Colonic mucosa (tissue), 4 donors: Measurements from ENCODE around the gene C10orf71. TPM values are rescaled to one million over a fixed set of nuclear protein-coding genes. Genes with fewer than 3 reads are reported as not detected.

ENCODE experiments used
- DNase-seq: peaks from one replicate; pipeline ENCODE4 v3.0.0-alpha.2; 2020
- H3K27ac ChIP-seq: fragments of 200-600 bp; one replicate; pipeline ENCODE4 v1.8.0; 2021
- H3K27me3 ChIP-seq: fragments of 200-600 bp; one replicate; pipeline ENCODE4 v1.8.0; 2021
- H3K36me3 ChIP-seq: fragments of 200-600 bp; one replicate; pipeline ENCODE4 v1.8.0; 2021
- H3K4me1 ChIP-seq: fragments of 200-600 bp; one replicate; pipeline ENCODE4 v1.8.0; 2021; ENCODE audit warnings: mild to moderate bottlenecking
- H3K4me3 ChIP-seq: fragments of 200-600 bp; one replicate; pipeline ENCODE4 v1.8.0; 2021
- H3K9ac ChIP-seq, 2 donors: one replicate each; pipeline ENCODE4 v1.7.0; 2013; ENCODE audit warnings: control low read depth in 2 of 2, low read depth in 2 of 2, low read length in 2 of 2
- H3K9me3 ChIP-seq: fragments of 200-600 bp; one replicate; pipeline ENCODE4 v1.8.0; 2021
- CTCF ChIP-seq: fragments of 200-600 bp; IDR thresholded peaks from one replicate; pipeline ENCODE4 v1.8.0; 2022; ENCODE audit warnings: antibody characterized with exemption, mild to moderate bottlenecking
- intact Hi-C: fragments of 100-400 bp; cut with DNase I; formaldehyde crosslinking; loops from one replicate; pipeline ENCODE4 v1.14.1; 2022
- total RNA-seq, 2 donors: library from RNA; stranded (reverse); fragmentation: NEBNext Ultra II Directional in 1 of 2; extraction: Animal tissue kit (Norgen Biotek cat#: 25700) in 1 of 2; gene quantifications; one replicate each; pipeline ENCODE4 v1.2.1, GENCODE V29; 2021
- donor health status: healthy.
- donor health status: DM: no; HTN: no; CAD: no.
- donor health status: DM: no; HTN: no; CAD: no.

The C10orf71 gene
- total RNA-seq, 2 donors from 2014 or later = not detected

DNA sequence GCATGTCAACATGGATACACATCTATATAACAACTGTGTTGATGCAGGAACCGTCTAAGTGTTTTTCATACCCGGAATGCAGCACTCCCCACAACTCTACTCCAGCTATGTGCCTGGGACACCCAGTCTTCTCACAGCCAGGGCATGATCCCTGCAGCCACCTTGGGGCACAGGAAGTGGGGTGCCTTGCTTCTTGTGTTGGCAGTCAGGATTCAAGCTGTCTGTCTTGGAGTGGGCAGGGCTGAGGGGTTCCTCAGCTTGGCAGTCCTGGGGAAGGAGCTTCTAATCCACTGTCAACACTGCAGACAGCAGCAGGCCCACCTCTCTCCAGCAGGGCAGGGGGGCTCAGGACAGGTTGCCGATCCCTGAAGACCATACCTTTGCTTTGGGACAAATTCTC, 55.6 kb downstream of the C10orf71 start:
- Histone ChIP-seq H3K27me3 (no peaks in the 10 kb centered on the region), H3K36me3 (no peaks in the 10 kb centered on the region), H3K9me3 (no peaks in the 10 kb centered on the region), H3K27ac (no peak overlapping the region), H3K4me1 (no peaks in the 10 kb centered on the region), H3K9ac (no peak overlapping the region), H3K4me3 (no peak overlapping the region)
- intact Hi-C loops = no loop called here
- DNase-seq = no peak
- no peak for TF ChIP-seq CTCF

DNA sequence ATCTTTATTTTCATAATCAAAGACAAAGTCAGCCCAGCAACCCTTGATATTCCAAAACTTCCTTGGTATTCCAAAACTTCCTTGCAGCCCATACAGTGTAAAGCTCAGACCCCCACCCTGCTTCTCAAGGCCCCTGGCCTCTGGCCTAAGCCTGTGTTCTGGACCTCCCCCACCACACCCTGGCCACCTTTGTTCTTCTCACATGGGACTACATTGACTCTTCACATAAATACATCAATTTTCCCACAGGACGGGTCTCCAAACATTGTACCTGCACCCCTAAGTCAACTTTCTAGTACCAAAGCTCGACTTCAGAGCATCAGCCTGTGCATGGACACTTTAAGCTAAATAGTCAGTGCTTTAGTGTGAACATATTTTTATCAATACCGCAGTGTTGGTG, 56.3 kb downstream of the C10orf71 start:
- H3K9ac ChIP-seq = no peak overlapping the region
- no peak for DNase-seq
- H3K27ac ChIP-seq = no peak overlapping the region
- no peak for TF ChIP-seq CTCF
- H3K4me3 ChIP-seq = no peak overlapping the region
- no peaks in the 10 kb centered on the region for H3K36me3 ChIP-seq
- no peaks in the 10 kb centered on the region for H3K9me3 ChIP-seq
- H3K4me1 ChIP-seq = no peaks in the 10 kb centered on the region
- no peaks in the 10 kb centered on the region for H3K27me3 ChIP-seq
- intact Hi-C loops = no loop called here

DNA sequence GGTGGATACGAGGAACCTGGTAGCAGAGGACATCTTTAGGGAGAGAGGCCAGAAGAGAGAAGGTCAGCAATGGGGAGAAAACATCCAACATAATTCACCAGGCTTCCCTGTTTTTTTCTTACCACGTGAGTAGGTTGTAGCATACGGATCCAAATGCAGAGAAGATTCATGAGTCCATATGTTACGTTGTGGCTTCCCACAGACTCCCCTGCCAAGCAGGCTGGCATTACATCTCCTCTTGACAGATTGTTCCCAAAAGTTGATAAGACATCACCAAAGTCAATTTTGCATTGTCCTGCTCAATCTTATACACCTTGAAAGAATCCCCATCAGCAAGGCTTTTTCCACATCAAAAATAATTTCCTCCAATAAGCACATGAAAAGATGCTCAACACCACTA, 57.2 kb downstream of the C10orf71 start:
- H3K27me3 ChIP-seq = no peaks in the 10 kb centered on the region
- no peak overlapping the region for H3K4me3 ChIP-seq
- H3K4me1 ChIP-seq = no peaks in the 10 kb centered on the region
- intact Hi-C loops = no loop called here
- H3K9ac ChIP-seq = no peak overlapping the region
- TF ChIP-seq CTCF = no peak
- H3K36me3 ChIP-seq = no peaks in the 10 kb centered on the region
- H3K27ac ChIP-seq = no peak overlapping the region
- no peaks in the 10 kb centered on the region for H3K9me3 ChIP-seq
- no peak for DNase-seq

- intact Hi-C loops = no loop called here
- H3K4me1 ChIP-seq = no peaks in the 10 kb centered on the region
- H3K27me3 ChIP-seq = no peaks in the 10 kb centered on the region
- H3K9me3 ChIP-seq = no peaks in the 10 kb centered on the region
- no peak for TF ChIP-seq CTCF
- no peak overlapping the region for H3K4me3 ChIP-seq
- no peaks in the 10 kb centered on the region for H3K36me3 ChIP-seq
- no peak overlapping the region for H3K9ac ChIP-seq
- no peak overlapping the region for H3K27ac ChIP-seq
- no peak for DNase-seq
These were observed 58.0 kb downstream of the C10orf71 start for GRCh38 chr10:49356944-49357343.

GRCh38 chr10:49357910-49358309, 58.9 kb downstream of the C10orf71 start:
- Histone ChIP-seq H3K9me3 (no peaks in the 10 kb centered on the region), H3K36me3 (no peaks in the 10 kb centered on the region), H3K4me3 (no peak overlapping the region), H3K27ac (no peak overlapping the region), H3K9ac (no peak overlapping the region), H3K4me1 (no peaks in the 10 kb centered on the region), H3K27me3 (no peaks in the 10 kb centered on the region)
- intact Hi-C loops = no loop called here
- TF ChIP-seq CTCF = no peak
- no peak for DNase-seq
